ENCODE data around the gene C14orf93. TPM values are rescaled to one million over a fixed set of nuclear protein-coding genes. Genes with fewer than 3 reads are reported as not detected.
"Not testable (repeated sequence)": the region's sequence is repeated elsewhere in the genome, so short reads cannot be mapped to it uniquely, and the experiment has no call there.

C14orf93 gene
- total and polyA plus RNA-seq, 7 experiments from 2014 or later: 5.7 to 20.5 (median 11.5) TPM

- ATAC-seq: no peak
Measured at GRCh38 chr14:22955702-22956569, 54.0 kb downstream of the C14orf93 start.

GRCh38 chr14:22952418-22952817 is 57.5 kb downstream of the C14orf93 start:
- H3K36me3 Mint-ChIP-seq: peaks cover 3 to 18% (median 13%) of the 10 kb centered on the region in 5 donors
- no peaks in the 10 kb centered on the region for H3K9me3 Mint-ChIP-seq
- intact Hi-C loops (cut with micrococcal nuclease): no loop called here
- H3K27me3 Mint-ChIP-seq: no peaks in the 10 kb centered on the region
- ChIA-PET CTCF (interaction anchor here (0.9 to 1.3 kb wide), 2 partner anchors 22 to 58 kb away, joined by 4 read pairs; no protein-coding TSS in a partner anchor), POLR2A (no interaction called here)
- no peak for DNase-seq
- Histone ChIP-seq H3K4me3 (ENCODE audit: low read length) (no peak overlapping the region), H3K4me1 (ENCODE audit: control insufficient read depth in 2 of 2, insufficient read depth in 2 of 2, low read length in 2 of 2) (peaks cover 0 to 6% of the 10 kb centered on the region in 2 donors), H3K9me3 (ENCODE audit: control insufficient read depth in 2 of 3, low read length in 3 of 3) (no peaks in the 10 kb centered on the region), H3K27ac (ENCODE audit: low read depth, low read length) (no peak overlapping the region), H3K27me3 (ENCODE audit: control insufficient read depth in 2 of 2, insufficient read depth in 2 of 2, low read length in 2 of 2) (no peaks in the 10 kb centered on the region), H3K36me3 (ENCODE audit: control insufficient read depth in 2 of 3, insufficient read depth in 3 of 3, low read length in 3 of 3) (peaks cover 0 to 21% (median 0%) of the 10 kb centered on the region in 3 experiments)
- peaks cover 0 to 28% (median 16%) of the 10 kb centered on the region in 7 donors for H3K4me1 Mint-ChIP-seq
- H3K27ac Mint-ChIP-seq: no peak overlapping the region
- H3K4me3 Mint-ChIP-seq: no peak overlapping the region
- ATAC-seq: no peak

More at GRCh38 chr14:22955702-22956569, 54.0 kb downstream of the C14orf93 start:
- Mint-ChIP-seq H3K27me3 (peaks cover 0 to 4% (median 0%) of the 10 kb centered on the region in 5 donors), H3K4me1 (peaks cover 0 to 31% (median 19%) of the 10 kb centered on the region in 7 donors), H3K27ac (peak overlapping the region; percentile 88 to 96 (median 92)), H3K9me3 (no peaks in the 10 kb centered on the region), H3K4me3 (peak overlapping the region; percentile 87 to 95 (median 93)), H3K36me3 (peaks cover 3 to 12% (median 8%) of the 10 kb centered on the region in 5 donors)
- H3K9me3 ChIP-seq (ENCODE audit: control insufficient read depth in 2 of 3, low read length in 3 of 3): no peaks in the 10 kb centered on the region
- no peak for DNase-seq
- CTCF ChIA-PET: interaction anchor here (1.1 to 2.9 kb wide), 6 partner anchors 17 to 113 kb away, joined by 3 to 14 read pairs (median 7); partner anchors contain the start of gene PRMT5
- H3K4me3 ChIP-seq (ENCODE audit: low read length): peak overlapping the region; percentile 64
- peaks cover 0 to 10% (median 0%) of the 10 kb centered on the region in 3 experiments for H3K36me3 ChIP-seq (ENCODE audit: control insufficient read depth in 2 of 3, insufficient read depth in 3 of 3, low read length in 3 of 3)
- peaks cover 0 to 6% of the 10 kb centered on the region in 2 donors for H3K4me1 ChIP-seq (ENCODE audit: control insufficient read depth in 2 of 2, insufficient read depth in 2 of 2, low read length in 2 of 2)
- peak overlapping the region; percentile 85 for H3K27ac ChIP-seq (ENCODE audit: low read depth, low read length)
- H3K27me3 ChIP-seq (ENCODE audit: control insufficient read depth in 2 of 2, insufficient read depth in 2 of 2, low read length in 2 of 2): no peaks in the 10 kb centered on the region
- POLR2A ChIA-PET: interaction anchor here (0.5 to 2.3 kb wide), 16 partner anchors 9 to 1116 kb away, joined by 3 to 13 read pairs (median 4); partner anchors contain the start of genes CDH24, MRPL52, PRMT5 and RBM23
- intact Hi-C loops (cut with micrococcal nuclease): loop anchor here (1.0 to 2.0 kb wide), 3 partner anchors 27 to 345 kb away; no protein-coding TSS in a partner anchor

GRCh38 chr14:22951795-22952194 is 58.1 kb downstream of the C14orf93 start:
- H3K9me3 Mint-ChIP-seq; H3K27me3 ChIP-seq (ENCODE audit: control insufficient read depth in 2 of 2, insufficient read depth in 2 of 2, low read length in 2 of 2); intact Hi-C loops (cut with micrococcal nuclease); H3K4me1 ChIP-seq (ENCODE audit: control insufficient read depth in 2 of 2, insufficient read depth in 2 of 2, low read length in 2 of 2); H3K4me3 Mint-ChIP-seq; DNase-seq; H3K27ac ChIP-seq (ENCODE audit: low read depth, low read length); H3K9me3 ChIP-seq (ENCODE audit: control insufficient read depth in 2 of 3, low read length in 3 of 3); H3K27me3 Mint-ChIP-seq; H3K4me3 ChIP-seq (ENCODE audit: low read length); POLR2A ChIA-PET: not testable (repeated sequence)
- Mint-ChIP-seq H3K36me3 (peaks cover 9 to 24% (median 19%) of the 10 kb centered on the region in 5 donors), H3K4me1 (peaks cover 0 to 28% (median 16%) of the 10 kb centered on the region in 7 donors), H3K27ac (peak overlapping the region in 4 of 9 donors; percentile 0 to 23 (median 2))
- CTCF ChIA-PET: interaction anchor here (1.3 kb wide), 1 partner anchor 22 kb away, joined by 4 read pairs; no protein-coding TSS in a partner anchor
- peak; percentile 68 for ATAC-seq
- peaks cover 0 to 27% (median 0%) of the 10 kb centered on the region in 3 experiments for H3K36me3 ChIP-seq (ENCODE audit: control insufficient read depth in 2 of 3, insufficient read depth in 3 of 3, low read length in 3 of 3)

GRCh38 chr14:22945642-22946041 is 64.3 kb downstream of the C14orf93 start:
- Mint-ChIP-seq H3K4me1 (peaks cover 0 to 2% (median 0%) of the 10 kb centered on the region in 7 donors), H3K27me3 (no peaks in the 10 kb centered on the region), H3K4me3 (no peak overlapping the region), H3K9me3 (no peaks in the 10 kb centered on the region), H3K27ac (no peak overlapping the region), H3K36me3 (peaks cover 6 to 31% (median 17%) of the 10 kb centered on the region in 5 donors)
- peaks cover 0 to 28% (median 4%) of the 10 kb centered on the region in 3 experiments for H3K36me3 ChIP-seq (ENCODE audit: control insufficient read depth in 2 of 3, insufficient read depth in 3 of 3, low read length in 3 of 3)
- ChIA-PET CTCF (interaction anchor here (0.6 to 1.0 kb wide), 3 partner anchors 13 to 123 kb away, joined by 3 read pairs; no protein-coding TSS in a partner anchor), POLR2A (interaction anchor here (0.6 to 1.9 kb wide), 4 partner anchors 10 to 50 kb away, joined by 3 to 8 read pairs (median 3); partner anchors contain the start of gene HAUS4)
- no peaks in the 10 kb centered on the region for H3K9me3 ChIP-seq (ENCODE audit: control insufficient read depth in 2 of 3, low read length in 3 of 3)
- H3K27me3 ChIP-seq (ENCODE audit: control insufficient read depth in 2 of 2, insufficient read depth in 2 of 2, low read length in 2 of 2): no peaks in the 10 kb centered on the region
- no peak overlapping the region for H3K4me3 ChIP-seq (ENCODE audit: low read length)
- ATAC-seq (no peak), DNase-seq (no peak)
- H3K27ac ChIP-seq (ENCODE audit: low read depth, low read length): no peak overlapping the region
- intact Hi-C loops (cut with micrococcal nuclease): no loop called here
- H3K4me1 ChIP-seq (ENCODE audit: control insufficient read depth in 2 of 2, insufficient read depth in 2 of 2, low read length in 2 of 2): no peaks in the 10 kb centered on the region

GRCh38 chr14:22939684-22940083 is 70.3 kb downstream of the C14orf93 start:
- Histone ChIP-seq H3K9me3 (ENCODE audit: control insufficient read depth in 2 of 3, low read length in 3 of 3) (no peaks in the 10 kb centered on the region), H3K27me3 (ENCODE audit: control insufficient read depth in 2 of 2, insufficient read depth in 2 of 2, low read length in 2 of 2) (no peaks in the 10 kb centered on the region), H3K4me1 (ENCODE audit: control insufficient read depth in 2 of 2, insufficient read depth in 2 of 2, low read length in 2 of 2) (no peaks in the 10 kb centered on the region), H3K36me3 (ENCODE audit: control insufficient read depth in 2 of 3, insufficient read depth in 3 of 3, low read length in 3 of 3) (no peaks in the 10 kb centered on the region), H3K4me3 (ENCODE audit: low read length) (no peak overlapping the region), H3K27ac (ENCODE audit: low read depth, low read length) (no peak overlapping the region)
- intact Hi-C loops (cut with micrococcal nuclease): no loop called here
- ATAC-seq: no peak
- CTCF ChIA-PET: interaction anchor here (0.6 to 0.7 kb wide), 3 partner anchors 55 to 298 kb away, joined by 3 to 6 read pairs (median 3); no protein-coding TSS in a partner anchor
- H3K9me3 Mint-ChIP-seq: no peaks in the 10 kb centered on the region
- H3K27me3 Mint-ChIP-seq: no peaks in the 10 kb centered on the region
- DNase-seq: no peak
- H3K27ac Mint-ChIP-seq: no peak overlapping the region
- H3K4me3 Mint-ChIP-seq: no peak overlapping the region
- peaks cover 0 to 10% (median 7%) of the 10 kb centered on the region in 5 donors for H3K36me3 Mint-ChIP-seq
- POLR2A ChIA-PET: no interaction called here
- H3K4me1 Mint-ChIP-seq: peaks cover 0 to 2% (median 0%) of the 10 kb centered on the region in 7 donors
